Measurements from ENCODE around the gene TDRD3.

DNA sequence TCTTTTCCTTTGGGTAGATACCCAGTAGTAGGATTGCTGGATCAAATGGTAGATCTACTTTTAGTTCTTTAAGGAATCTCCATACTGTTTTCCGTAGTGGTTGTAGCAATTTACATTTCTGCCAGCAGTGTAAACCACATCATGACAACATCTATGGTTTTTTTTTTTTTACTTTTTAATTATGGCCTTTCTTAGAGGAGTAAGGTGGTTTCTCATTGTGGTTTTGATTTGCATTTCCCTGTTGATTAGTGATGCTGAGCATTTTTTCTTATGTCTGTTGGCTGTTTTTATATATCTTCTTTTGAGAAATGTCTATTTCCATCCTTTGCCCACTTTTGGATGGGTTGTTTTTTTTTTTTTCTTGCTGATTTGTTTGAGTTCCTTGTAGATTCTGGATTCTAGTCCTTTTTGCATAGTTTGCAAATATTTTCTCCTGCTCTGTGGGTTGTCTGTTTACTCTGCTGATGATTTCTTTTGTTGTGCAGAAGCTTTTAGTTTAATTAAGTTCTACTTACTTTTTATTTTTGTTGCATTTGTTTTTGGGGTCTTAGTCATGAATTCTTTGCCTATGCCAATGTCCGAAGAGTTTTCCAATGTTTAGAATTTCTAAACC is 38.8 kb downstream of the TDRD3 start:
- TF ChIP-seq CTCF (IDR thresholded peaks at IDR 0.05; ENCODE audit: low read depth, low read length, missing input control) = no peak
- no peak for TF ChIP-seq SP1 (IDR thresholded peaks at IDR 0.05)
- TF ChIP-seq, protein P1, sequence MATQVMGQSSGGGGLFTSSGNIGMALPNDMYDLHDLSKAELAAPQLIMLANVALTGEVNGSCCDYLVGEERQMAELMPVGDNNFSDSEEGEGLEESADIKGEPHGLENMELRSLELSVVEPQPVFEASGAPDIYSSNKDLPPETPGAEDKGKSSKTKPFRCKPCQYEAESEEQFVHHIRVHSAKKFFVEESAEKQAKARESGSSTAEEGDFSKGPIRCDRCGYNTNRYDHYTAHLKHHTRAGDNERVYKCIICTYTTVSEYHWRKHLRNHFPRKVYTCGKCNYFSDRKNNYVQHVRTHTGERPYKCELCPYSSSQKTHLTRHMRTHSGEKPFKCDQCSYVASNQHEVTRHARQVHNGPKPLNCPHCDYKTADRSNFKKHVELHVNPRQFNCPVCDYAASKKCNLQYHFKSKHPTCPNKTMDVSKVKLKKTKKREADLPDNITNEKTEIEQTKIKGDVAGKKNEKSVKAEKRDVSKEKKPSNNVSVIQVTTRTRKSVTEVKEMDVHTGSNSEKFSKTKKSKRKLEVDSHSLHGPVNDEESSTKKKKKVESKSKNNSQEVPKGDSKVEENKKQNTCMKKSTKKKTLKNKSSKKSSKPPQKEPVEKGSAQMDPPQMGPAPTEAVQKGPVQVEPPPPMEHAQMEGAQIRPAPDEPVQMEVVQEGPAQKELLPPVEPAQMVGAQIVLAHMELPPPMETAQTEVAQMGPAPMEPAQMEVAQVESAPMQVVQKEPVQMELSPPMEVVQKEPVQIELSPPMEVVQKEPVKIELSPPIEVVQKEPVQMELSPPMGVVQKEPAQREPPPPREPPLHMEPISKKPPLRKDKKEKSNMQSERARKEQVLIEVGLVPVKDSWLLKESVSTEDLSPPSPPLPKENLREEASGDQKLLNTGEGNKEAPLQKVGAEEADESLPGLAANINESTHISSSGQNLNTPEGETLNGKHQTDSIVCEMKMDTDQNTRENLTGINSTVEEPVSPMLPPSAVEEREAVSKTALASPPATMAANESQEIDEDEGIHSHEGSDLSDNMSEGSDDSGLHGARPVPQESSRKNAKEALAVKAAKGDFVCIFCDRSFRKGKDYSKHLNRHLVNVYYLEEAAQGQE (IDR thresholded peaks at IDR 0.05) = no peak
- TF ChIP-seq FOXA1 (IDR thresholded peaks at IDR 0.05) = no peak
- no peak for TF ChIP-seq MAX (IDR thresholded peaks at IDR 0.05)
- no peak for TF ChIP-seq TAF1 (conservative IDR thresholded peaks at IDR 0.05)
- TF ChIP-seq JUND (IDR thresholded peaks at IDR 0.05) = no peak
- TF ChIP-seq RAD21 (IDR thresholded peaks at IDR 0.05) = no peak

Measured in liver (tissue), 3 donors.